Muscle layer of colon (tissue), 2 donors: Measurements from ENCODE around the gene NDUFA6.

Experiments
- H3K27ac ChIP-seq: one replicate; pipeline ENCODE4 v1.7.0; 2013; ENCODE audit warnings: low read depth, mild to moderate bottlenecking, low read length, moderate library complexity
- H3K27me3 ChIP-seq, 2 donors: one replicate each; pipeline ENCODE4 v1.7.0; 2013; ENCODE audit warnings: low read length in 2 of 2, mild to moderate bottlenecking in 2 of 2; ENCODE audit not compliant: insufficient read depth in 2 of 2, control insufficient read depth in 1 of 2
- H3K36me3 ChIP-seq: one replicate; pipeline ENCODE4 v1.7.0; 2013; ENCODE audit warnings: mild to moderate bottlenecking, low read length; ENCODE audit not compliant: insufficient read depth
- H3K4me1 ChIP-seq: one replicate; pipeline ENCODE4 v1.7.0; 2013; ENCODE audit warnings: mild to moderate bottlenecking, low read length; ENCODE audit not compliant: insufficient read depth
- H3K4me3 ChIP-seq, 2 donors: one replicate each; pipeline ENCODE4 v1.7.0; 2013; ENCODE audit warnings: low read length in 2 of 2, low read depth in 1 of 2, mild to moderate bottlenecking in 1 of 2, moderate library complexity in 1 of 2
- H3K9ac ChIP-seq: one replicate; pipeline ENCODE4 v1.7.0; 2013; ENCODE audit warnings: low read length
- H3K9me3 ChIP-seq: one replicate; pipeline ENCODE4 v1.7.0; 2013; ENCODE audit warnings: mild to moderate bottlenecking, low read length
- donor health status: abdominal sarcoma.
- donor health status: Adenocarcinoma of cecum.

NDUFA6 gene

DNA sequence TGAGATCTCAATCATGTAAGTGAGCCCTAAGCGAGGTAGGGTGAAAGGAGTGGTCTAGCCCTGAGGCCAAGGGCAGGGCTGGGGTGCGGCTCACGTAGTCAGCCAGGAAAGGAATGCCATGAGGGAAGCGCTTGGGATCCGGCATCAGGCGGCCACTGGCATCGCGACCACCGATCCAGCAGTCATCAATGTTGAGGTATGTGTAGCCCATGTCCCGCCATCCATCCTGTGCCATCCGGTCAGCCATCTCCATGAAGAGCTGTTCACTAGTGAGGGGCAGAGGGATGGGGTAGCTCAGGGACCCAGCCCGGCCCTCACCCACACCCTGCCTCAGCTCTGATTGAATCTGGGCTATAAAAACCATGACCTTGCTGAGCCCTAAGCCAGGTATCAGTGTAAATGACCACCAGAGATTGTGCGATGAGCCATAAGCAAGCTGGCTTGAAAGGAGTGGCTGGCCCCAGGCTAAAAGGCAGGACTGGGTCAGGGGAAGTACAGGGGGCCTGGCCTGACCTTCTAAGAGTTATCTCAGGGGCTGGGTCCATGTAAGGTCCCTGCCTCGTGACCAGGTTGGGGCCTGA, 22.8 kb downstream of the NDUFA6 start:
- peaks cover 32% of the 10 kb centered on the region for H3K36me3 ChIP-seq
- H3K27ac ChIP-seq = no peak overlapping the region
- no peaks in the 10 kb centered on the region for H3K9me3 ChIP-seq
- H3K27me3 ChIP-seq = no peaks in the 10 kb centered on the region
- peaks cover 25% of the 10 kb centered on the region for H3K4me1 ChIP-seq
- no peak overlapping the region for H3K9ac ChIP-seq
- H3K4me3 ChIP-seq = no peak overlapping the region

DNA sequence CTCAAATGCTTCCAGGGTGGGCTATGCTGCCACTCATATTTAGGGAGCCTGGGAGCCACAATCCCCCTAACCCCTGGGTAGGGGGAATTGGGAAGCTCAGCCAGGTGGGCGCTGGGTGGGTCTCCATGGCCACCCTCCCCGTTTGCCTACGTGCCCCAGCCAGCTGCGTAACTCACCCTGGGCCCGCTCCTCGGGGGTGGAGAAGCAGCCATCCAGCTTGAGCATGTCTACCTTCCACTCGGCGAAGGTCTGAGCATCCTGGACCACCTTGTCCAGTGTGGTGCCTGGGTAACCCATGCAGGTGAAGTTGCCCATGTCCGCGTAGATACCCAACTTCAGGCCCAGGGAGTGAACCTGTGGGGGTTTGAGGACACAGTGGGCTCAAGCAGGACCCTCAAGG, 23.6 kb downstream of the NDUFA6 start:
- H3K36me3 ChIP-seq = peaks cover 35% of the 10 kb centered on the region
- no peak overlapping the region for H3K9ac ChIP-seq
- no peaks in the 10 kb centered on the region for H3K27me3 ChIP-seq
- peaks cover 25% of the 10 kb centered on the region for H3K4me1 ChIP-seq
- no peaks in the 10 kb centered on the region for H3K9me3 ChIP-seq
- no peak overlapping the region for H3K27ac ChIP-seq
- no peak overlapping the region for H3K4me3 ChIP-seq

DNA sequence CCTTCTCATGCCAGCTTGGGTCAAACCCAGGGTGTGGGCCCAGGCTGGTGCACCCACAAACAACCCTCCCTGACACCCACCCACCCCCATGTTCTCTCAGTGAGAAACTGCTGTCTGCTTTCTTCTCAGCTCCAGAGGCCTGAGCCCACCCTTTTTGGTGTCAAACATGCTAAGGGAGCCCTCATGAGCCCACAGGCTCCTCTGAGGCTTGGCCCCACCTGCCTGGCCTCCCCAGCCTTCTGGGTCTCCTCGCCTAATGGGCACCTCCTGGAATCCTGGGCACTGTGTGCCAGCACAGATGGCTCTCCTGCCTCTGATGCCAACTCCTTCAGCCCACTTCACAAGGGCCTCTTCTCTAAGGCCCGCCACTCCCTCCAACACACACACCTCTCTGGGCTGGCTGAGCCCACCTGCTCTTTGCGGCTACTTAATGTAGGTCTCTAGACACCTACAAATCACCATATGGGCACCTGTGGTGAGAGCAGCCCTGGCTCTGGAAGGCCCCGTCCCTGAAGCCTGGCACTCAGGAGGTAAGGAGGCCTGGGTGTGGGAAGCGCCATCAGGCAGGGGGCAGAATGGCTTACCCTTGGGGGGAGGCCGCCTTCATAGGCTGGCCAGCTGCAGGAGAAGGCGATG, 24.3 kb downstream of the NDUFA6 start:
- Histone ChIP-seq H3K27me3 (no peaks in the 10 kb centered on the region), H3K9ac (no peak overlapping the region), H3K36me3 (peaks cover 38% of the 10 kb centered on the region), H3K9me3 (no peaks in the 10 kb centered on the region), H3K4me3 (no peak overlapping the region), H3K27ac (no peak overlapping the region), H3K4me1 (peaks cover 18% of the 10 kb centered on the region)

DNA sequence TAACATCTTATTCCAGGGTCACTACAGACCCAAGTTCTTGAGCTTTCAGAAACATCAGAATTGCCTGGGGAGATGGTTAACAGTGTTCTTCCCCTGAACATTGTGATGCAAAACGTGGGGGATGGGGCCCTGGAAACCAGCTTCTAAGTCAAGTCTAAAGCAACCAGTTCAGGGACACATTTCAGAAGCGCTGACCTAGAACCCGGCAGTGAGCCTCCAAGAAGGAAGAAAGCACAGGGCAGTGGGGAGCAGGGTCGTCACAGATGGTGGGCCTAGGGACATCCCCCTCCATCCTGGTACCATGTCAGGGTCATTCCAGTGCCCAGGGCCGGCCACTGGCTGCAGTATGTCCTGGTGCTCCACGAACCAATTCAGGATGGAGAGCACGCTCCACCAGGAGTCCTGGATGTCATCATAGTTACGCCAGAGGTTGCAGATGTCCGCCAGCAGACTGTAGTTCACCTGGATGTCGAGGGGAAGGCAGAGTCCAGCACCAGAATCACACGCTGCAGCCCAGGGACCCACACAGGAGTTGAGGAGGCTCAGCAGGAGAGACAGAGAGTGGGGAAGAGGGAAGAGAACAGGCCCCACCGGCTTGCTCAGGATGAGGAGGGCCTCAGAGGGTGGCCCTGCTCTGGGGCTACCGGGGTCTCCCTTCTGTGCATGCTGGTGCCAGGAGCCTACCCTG, 25.0 kb downstream of the NDUFA6 start:
- Histone ChIP-seq H3K4me3 (no peak overlapping the region), H3K9ac (no peak overlapping the region), H3K4me1 (peaks cover 16% of the 10 kb centered on the region), H3K9me3 (no peaks in the 10 kb centered on the region), H3K36me3 (peaks cover 45% of the 10 kb centered on the region), H3K27me3 (no peaks in the 10 kb centered on the region), H3K27ac (no peak overlapping the region)

DNA sequence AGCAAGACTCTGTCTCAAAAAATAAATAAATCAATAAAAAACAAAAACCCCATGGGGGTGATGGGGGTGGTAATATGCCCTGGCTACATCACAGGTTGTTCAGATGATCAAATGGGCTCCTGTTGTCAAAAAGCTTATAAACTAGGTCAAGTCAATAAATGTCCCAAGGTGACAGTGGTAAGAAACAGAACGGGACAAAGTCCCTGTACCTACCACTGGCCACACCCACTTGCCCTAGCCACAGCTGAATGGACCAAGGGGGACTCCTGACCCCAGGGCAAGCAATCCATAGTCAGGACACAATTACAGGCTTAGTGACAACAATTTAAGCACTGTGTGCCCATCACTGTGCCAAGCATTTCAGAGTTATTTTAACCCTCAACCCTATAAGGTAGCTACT, 25.9 kb downstream of the NDUFA6 start:
- H3K9me3 ChIP-seq = no peaks in the 10 kb centered on the region
- no peak overlapping the region for H3K9ac ChIP-seq
- H3K36me3 ChIP-seq = peaks cover 54% of the 10 kb centered on the region
- H3K27me3 ChIP-seq = no peaks in the 10 kb centered on the region
- peaks cover 9% of the 10 kb centered on the region for H3K4me1 ChIP-seq
- H3K4me3 ChIP-seq = no peak overlapping the region
- no peak overlapping the region for H3K27ac ChIP-seq

DNA sequence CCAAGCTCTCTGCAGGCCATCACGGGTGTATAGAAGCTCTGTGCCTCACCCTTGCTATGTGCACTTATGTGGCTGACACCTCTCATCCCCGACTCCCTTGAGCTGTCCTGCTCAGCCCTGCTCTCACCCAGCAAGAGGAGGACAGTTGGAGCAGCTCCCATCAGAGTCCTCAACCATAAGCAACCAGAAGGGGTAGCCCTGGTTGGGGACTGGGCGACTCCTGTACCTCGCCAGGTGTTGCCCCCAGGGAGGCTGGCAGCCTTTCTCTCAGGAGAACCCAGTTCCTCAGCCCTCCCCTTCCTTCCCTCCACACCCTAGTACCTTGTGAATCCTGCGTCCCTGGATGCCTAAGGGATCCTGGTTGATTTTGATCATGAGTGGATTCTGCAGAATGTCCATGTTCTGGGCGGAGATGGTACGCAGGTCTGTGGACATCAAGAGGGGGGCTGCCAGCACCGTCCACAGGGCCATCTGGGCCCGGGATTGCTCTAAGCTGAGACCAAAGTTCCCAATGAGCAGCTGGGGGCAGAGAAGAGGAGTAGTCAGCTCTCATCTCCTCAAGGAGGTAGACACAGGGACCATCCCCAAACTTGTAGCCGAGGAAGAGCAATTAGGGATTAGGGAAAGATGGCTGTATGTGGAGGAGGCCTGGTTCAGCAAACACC, 27.9 kb downstream of the NDUFA6 start:
- Histone ChIP-seq H3K9me3 (no peaks in the 10 kb centered on the region), H3K36me3 (peaks cover 67% of the 10 kb centered on the region)

DNA sequence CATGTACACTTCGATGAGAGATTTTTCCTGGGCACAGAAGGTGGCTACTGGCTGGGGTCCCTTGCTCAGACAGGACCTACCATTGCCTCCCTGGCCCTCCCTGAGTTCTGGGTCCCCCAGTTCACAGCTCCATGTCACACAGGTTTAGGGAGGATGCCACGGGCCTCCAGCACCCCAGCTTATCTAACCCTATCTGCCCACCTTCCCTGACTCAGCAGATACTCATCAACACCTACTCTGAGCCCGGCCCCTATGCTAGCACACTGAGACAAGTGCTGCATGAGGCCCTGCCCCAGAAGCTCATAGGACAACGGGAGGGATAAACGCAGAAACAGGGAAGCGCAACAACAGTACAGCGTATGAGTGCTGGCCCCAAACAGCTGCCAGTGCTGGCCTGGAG, 29.5 kb downstream of the NDUFA6 start:
- H3K4me3 ChIP-seq = no peak overlapping the region
- no peaks in the 10 kb centered on the region for H3K4me1 ChIP-seq
- no peaks in the 10 kb centered on the region for H3K9me3 ChIP-seq
- no peak overlapping the region for H3K27ac ChIP-seq
- peaks cover 51% of the 10 kb centered on the region for H3K36me3 ChIP-seq
- H3K9ac ChIP-seq = no peak overlapping the region
- H3K27me3 ChIP-seq = no peaks in the 10 kb centered on the region

More for the DNA sequence above, 27.9 kb downstream of the NDUFA6 start:
- H3K9ac ChIP-seq = no peak overlapping the region
- H3K27me3 ChIP-seq = no peaks in the 10 kb centered on the region
- no peak overlapping the region for H3K27ac ChIP-seq
- no peaks in the 10 kb centered on the region for H3K4me1 ChIP-seq
- H3K4me3 ChIP-seq = no peak overlapping the region

DNA sequence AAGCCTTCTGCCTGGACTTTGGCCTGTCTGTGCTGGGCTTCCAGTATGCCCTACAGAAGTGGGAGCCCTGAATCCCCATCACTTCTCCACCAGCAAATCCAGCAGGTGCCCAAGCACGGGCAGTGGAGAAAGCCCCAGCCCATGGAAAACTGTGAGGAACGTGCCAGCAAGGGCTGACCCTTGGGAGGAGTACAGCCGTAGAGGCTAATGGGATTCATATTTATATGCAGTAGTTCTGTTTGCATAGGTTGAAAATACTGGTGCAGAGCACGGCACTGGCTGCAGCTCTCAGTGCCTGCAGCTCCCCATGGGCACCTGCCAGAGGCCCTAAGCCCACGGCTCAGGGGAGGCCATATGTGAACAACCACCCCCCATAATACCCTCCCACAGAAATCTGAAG, 30.1 kb downstream of the NDUFA6 start:
- Histone ChIP-seq H3K4me1 (no peaks in the 10 kb centered on the region), H3K36me3 (peaks cover 48% of the 10 kb centered on the region), H3K9ac (no peak overlapping the region), H3K27ac (no peak overlapping the region), H3K4me3 (no peak overlapping the region), H3K9me3 (no peaks in the 10 kb centered on the region), H3K27me3 (no peaks in the 10 kb centered on the region)

DNA sequence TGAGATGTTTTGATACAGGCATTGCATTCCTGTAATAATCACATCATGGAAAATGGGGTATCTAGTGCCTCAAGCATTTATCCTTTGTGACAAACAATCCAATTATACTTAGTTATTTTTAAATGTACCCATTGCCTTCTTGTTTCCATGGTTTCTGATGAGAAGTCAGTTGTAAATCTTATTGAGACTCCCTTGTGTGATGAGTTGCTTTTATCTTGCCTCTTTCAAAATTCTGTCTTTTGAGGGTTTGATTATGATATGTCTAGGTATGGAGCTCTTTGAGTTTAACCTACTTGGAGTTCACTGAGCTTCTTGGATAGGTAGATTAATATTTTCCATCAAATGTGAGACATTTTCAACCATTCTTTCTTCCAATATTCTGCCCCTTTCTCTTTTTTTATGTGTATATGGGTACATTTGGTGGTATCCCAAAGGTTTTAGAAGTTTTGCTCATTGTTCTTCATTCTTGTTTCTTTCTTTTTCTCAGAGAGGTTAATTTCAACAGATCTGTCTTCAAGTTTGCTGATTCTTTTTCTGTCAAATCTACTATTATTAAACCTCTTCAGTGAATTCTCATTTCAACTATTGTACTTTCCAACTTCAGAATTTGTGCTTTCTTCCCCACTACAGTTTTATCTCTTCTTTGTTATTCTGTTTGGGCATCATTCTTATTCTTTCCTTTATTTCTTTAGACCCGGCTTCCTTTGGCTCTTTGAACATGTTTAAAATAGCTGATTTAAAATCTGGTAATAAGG, 33.6 kb downstream of the NDUFA6 start:
- Histone ChIP-seq H3K4me3 (no peak overlapping the region), H3K36me3 (peaks cover 35% of the 10 kb centered on the region), H3K4me1 (no peaks in the 10 kb centered on the region), H3K9ac (no peak overlapping the region), H3K27me3 (no peaks in the 10 kb centered on the region), H3K27ac (no peak overlapping the region), H3K9me3 (no peaks in the 10 kb centered on the region)

DNA sequence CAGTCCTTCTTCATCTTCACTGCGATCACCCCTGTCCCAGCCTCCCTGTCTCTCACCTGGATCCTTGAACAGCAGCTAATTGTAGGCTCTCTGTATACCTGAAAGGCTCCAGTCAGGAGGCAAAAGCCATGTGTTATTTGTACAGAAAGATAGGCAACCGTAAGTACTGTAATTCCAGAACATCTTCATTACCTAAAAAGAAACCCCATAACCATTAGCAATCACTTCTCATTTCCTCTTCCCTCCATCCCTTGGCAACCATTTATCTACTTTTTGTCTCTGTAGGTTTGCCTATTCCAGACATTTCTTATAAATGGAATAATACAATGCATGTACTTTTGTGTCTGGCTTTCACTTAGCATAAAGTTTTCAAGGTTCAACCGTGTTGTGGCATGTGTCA, 37.8 kb downstream of the NDUFA6 start:
- Histone ChIP-seq H3K4me1 (no peaks in the 10 kb centered on the region), H3K9me3 (no peaks in the 10 kb centered on the region), H3K4me3 (no peak overlapping the region), H3K36me3 (no peaks in the 10 kb centered on the region), H3K27ac (no peak overlapping the region), H3K9ac (no peak overlapping the region), H3K27me3 (no peaks in the 10 kb centered on the region)

DNA sequence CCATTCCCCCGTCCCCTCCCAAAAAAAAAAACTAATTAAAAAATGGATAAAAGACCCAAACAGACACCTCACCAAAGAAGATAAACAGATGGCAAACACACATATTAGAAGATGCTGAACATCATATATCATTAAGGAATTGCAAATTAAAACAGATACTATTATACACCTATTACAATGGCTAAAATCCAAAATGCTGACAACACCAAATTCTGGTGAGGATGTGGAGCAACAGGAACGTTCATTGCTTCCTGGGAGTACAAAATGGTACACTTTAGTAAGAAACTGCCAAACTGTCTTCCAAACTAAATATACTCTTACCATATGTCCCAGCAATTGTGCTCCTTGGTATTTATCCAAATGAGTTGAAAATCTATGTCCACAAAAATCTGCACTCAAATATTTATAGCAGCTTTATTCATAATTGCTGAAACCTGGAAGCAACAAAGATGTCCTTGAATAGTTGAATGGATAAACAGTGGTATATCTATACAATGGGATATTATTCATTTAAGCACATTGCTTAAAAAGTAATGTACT, 39.9 kb downstream of the NDUFA6 start:
- H3K4me3 ChIP-seq = no peak overlapping the region
- no peaks in the 10 kb centered on the region for H3K27me3 ChIP-seq
- H3K36me3 ChIP-seq = no peaks in the 10 kb centered on the region
- H3K4me1 ChIP-seq = no peaks in the 10 kb centered on the region
- H3K9me3 ChIP-seq = no peaks in the 10 kb centered on the region
- H3K27ac ChIP-seq = no peak overlapping the region
- no peak overlapping the region for H3K9ac ChIP-seq
